Measurements from ENCODE around the gene RTEL1. TPM values are rescaled to one million over a fixed set of nuclear protein-coding genes. Genes with fewer than 3 reads are reported as not detected.

The RTEL1 gene
- total and polyA plus RNA-seq, 3 donors from 2014 or later = 34.2 to 84.6 (median 56.8) TPM

DNA sequence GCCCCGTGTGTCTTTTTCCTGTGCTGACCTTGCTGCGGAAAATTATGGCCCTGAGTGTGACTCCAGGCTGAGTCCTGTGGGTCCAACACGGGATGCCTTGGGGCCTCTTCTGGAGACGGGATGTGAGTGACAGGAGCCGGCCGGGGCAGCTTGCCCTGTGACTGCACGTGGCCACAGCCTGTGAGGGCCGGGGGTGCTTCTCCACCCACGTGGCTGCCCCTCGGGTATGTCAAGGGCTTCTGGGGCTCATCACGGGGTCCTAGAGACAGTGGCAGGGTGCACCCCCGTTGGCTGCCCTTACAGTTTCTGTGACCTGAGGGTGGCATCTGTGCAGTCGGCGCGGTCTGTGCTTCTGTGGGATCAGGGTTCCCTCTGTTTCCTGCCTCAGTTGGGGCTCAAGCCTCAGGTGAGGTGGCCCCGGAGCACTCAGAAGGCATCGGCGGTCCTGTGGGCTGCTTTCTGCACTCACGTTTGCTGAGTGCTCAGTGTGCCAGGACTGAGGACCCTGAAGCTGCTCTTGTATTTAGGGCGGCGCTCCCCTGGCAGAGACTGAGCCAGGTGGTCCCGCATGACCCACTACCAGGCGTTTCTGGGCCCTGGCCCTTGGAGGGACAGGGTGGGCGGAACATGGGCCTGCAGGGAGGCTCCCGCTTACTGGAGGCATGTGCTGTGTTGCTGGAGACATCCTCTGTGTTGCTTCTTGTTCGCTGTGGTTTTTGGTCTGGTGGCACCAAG, 5.4 kb downstream of the RTEL1 start:
- Histone ChIP-seq H3K36me3 (ENCODE audit: low read depth, missing control alignments) (no peaks in the 10 kb centered on the region), H3K4me1 (peaks cover 6% of the 10 kb centered on the region), H3K4me3 (no peak overlapping the region), H3K27me3 (no peaks in the 10 kb centered on the region), H3K9me3 (no peaks in the 10 kb centered on the region), H3K27ac (no peak overlapping the region)
- no peak for TF ChIP-seq POLR2A (IDR thresholded peaks at IDR 0.05)
- intact Hi-C loops (cut with DNase I; ENCODE audit: low total_unique reads) = no loop called here
- no peak for DNase-seq
- WGBS, 2 donors = 91 to 94% methylated on average over 10 to 26 of the region's 26 CpGs

- Histone ChIP-seq H3K4me3 (no peak overlapping the region), H3K36me3 (ENCODE audit: low read depth, missing control alignments) (no peaks in the 10 kb centered on the region), H3K27me3 (no peaks in the 10 kb centered on the region), H3K9me3 (no peaks in the 10 kb centered on the region), H3K4me1 (peaks cover 5% of the 10 kb centered on the region), H3K27ac (no peak overlapping the region)
- intact Hi-C loops (cut with DNase I; ENCODE audit: low total_unique reads) = no loop called here
- no peak for DNase-seq
- TF ChIP-seq POLR2A (IDR thresholded peaks at IDR 0.05) = no peak
- TF ChIP-seq, protein P1, sequence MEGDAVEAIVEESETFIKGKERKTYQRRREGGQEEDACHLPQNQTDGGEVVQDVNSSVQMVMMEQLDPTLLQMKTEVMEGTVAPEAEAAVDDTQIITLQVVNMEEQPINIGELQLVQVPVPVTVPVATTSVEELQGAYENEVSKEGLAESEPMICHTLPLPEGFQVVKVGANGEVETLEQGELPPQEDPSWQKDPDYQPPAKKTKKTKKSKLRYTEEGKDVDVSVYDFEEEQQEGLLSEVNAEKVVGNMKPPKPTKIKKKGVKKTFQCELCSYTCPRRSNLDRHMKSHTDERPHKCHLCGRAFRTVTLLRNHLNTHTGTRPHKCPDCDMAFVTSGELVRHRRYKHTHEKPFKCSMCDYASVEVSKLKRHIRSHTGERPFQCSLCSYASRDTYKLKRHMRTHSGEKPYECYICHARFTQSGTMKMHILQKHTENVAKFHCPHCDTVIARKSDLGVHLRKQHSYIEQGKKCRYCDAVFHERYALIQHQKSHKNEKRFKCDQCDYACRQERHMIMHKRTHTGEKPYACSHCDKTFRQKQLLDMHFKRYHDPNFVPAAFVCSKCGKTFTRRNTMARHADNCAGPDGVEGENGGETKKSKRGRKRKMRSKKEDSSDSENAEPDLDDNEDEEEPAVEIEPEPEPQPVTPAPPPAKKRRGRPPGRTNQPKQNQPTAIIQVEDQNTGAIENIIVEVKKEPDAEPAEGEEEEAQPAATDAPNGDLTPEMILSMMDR (IDR thresholded peaks at IDR 0.05) = no peak
- WGBS, 2 donors = 89 to 93% methylated on average over 12 to 21 of the region's 22 CpGs
These were observed 6.2 kb downstream of the RTEL1 start for GRCh38 chr20:63664143-63664851.

- no peak for DNase-seq
- TF ChIP-seq, protein P1 (IDR thresholded peaks at IDR 0.05) = no peak
- TF ChIP-seq POLR2A (IDR thresholded peaks at IDR 0.05) = no peak
These were observed 6.9 kb downstream of the RTEL1 start for GRCh38 chr20:63664861-63665594.

DNA sequence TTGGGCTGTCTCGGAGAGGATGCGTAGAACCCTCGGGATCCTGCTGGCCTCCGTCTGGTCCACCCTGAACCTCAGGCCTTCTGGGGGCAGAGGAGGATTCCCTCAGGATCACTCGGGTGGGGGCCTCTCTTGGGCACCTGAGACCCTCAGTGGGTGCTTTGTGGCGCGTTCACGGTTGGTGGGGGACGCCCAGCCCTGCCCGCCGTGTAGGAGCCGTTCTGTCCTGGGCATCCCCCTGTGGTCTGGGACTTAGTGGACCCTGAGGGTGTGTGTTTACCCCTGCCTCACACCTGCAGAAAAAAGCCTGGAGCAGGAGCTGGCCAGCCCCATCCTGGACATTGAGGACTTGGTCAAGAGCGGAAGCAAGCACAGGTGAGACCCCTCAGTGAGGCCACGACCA, 7.6 kb downstream of the RTEL1 start:
- 97 to 100% methylated on average over 2 to 14 of the region's 14 CpGs for WGBS, 2 donors
- no peak overlapping the region for H3K27ac ChIP-seq
- intact Hi-C loops (cut with DNase I; ENCODE audit: low total_unique reads) = no loop called here
- no peaks in the 10 kb centered on the region for H3K27me3 ChIP-seq
- DNase-seq = no peak
- no peak for TF ChIP-seq POLR2A (IDR thresholded peaks at IDR 0.05)
- TF ChIP-seq, protein P1 (IDR thresholded peaks at IDR 0.05) = no peak
- H3K9me3 ChIP-seq = no peaks in the 10 kb centered on the region
- H3K4me1 ChIP-seq = no peaks in the 10 kb centered on the region
- no peaks in the 10 kb centered on the region for H3K36me3 ChIP-seq (ENCODE audit: low read depth, missing control alignments)
- H3K4me3 ChIP-seq = no peak overlapping the region

More at GRCh38 chr20:63664861-63665594, 6.9 kb downstream of the RTEL1 start:
- H3K27me3 ChIP-seq = no peaks in the 10 kb centered on the region
- no peaks in the 10 kb centered on the region for H3K4me1 ChIP-seq
- no peak overlapping the region for H3K27ac ChIP-seq
- H3K4me3 ChIP-seq = no peak overlapping the region
- H3K36me3 ChIP-seq (ENCODE audit: low read depth, missing control alignments) = no peaks in the 10 kb centered on the region
- WGBS, 2 donors = 70 to 81% methylated on average over 9 to 18 of the region's 18 CpGs
- intact Hi-C loops (cut with DNase I; ENCODE audit: low total_unique reads) = no loop called here
- H3K9me3 ChIP-seq = no peaks in the 10 kb centered on the region

- H3K9me3 ChIP-seq = no peaks in the 10 kb centered on the region
- no peaks in the 10 kb centered on the region for H3K36me3 ChIP-seq (ENCODE audit: low read depth, missing control alignments)
- H3K27ac ChIP-seq = no peak overlapping the region
- H3K27me3 ChIP-seq = no peaks in the 10 kb centered on the region
- TF ChIP-seq, protein P1 (IDR thresholded peaks at IDR 0.05) = no peak
- no peak for TF ChIP-seq POLR2A (IDR thresholded peaks at IDR 0.05)
- 91 to 95% methylated on average over 16 of the region's 16 CpGs for WGBS, 2 donors
- no peak for DNase-seq
- intact Hi-C loops (cut with DNase I; ENCODE audit: low total_unique reads) = no loop called here
- H3K4me3 ChIP-seq = no peak overlapping the region
- no peaks in the 10 kb centered on the region for H3K4me1 ChIP-seq
These were observed 9.7 kb downstream of the RTEL1 start for GRCh38 chr20:63667858-63668257.

All from testis (tissue), 3 donors.